Stimulated activated naive CD8-positive, alpha-beta T cell treated with anti-CD3 and anti-CD28 coated beads, Interleukin-15, Interleukin-2, amounts not matched to agents 100 ng/mL and 50 ng/mL, for 24 hours (primary cell): Measurements from ENCODE around the gene IL23A.

Experiments used
- H3K27ac Mint-ChIP-seq: one replicate; pipeline ENCODE4 v1.8.0; 2021; ENCODE audit warnings: mild to moderate bottlenecking, mixed read lengths
- H3K27me3 Mint-ChIP-seq: one replicate; pipeline ENCODE4 v1.8.0; 2021; ENCODE audit warnings: mixed read lengths
- H3K36me3 Mint-ChIP-seq: one replicate; pipeline ENCODE4 v1.8.0; 2021; ENCODE audit warnings: low read depth, mixed read lengths
- H3K4me1 Mint-ChIP-seq: one replicate; pipeline ENCODE4 v1.8.0; 2021; ENCODE audit warnings: low read depth, mixed read lengths
- H3K4me3 Mint-ChIP-seq: one replicate; pipeline ENCODE4 v1.8.0; 2021; ENCODE audit warnings: mild to moderate bottlenecking, mixed read lengths
- H3K9me3 Mint-ChIP-seq: one replicate; pipeline ENCODE4 v1.8.0; 2021; ENCODE audit warnings: mixed read lengths

Gene IL23A, protein sequence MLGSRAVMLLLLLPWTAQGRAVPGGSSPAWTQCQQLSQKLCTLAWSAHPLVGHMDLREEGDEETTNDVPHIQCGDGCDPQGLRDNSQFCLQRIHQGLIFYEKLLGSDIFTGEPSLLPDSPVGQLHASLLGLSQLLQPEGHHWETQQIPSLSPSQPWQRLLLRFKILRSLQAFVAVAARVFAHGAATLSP

DNA sequence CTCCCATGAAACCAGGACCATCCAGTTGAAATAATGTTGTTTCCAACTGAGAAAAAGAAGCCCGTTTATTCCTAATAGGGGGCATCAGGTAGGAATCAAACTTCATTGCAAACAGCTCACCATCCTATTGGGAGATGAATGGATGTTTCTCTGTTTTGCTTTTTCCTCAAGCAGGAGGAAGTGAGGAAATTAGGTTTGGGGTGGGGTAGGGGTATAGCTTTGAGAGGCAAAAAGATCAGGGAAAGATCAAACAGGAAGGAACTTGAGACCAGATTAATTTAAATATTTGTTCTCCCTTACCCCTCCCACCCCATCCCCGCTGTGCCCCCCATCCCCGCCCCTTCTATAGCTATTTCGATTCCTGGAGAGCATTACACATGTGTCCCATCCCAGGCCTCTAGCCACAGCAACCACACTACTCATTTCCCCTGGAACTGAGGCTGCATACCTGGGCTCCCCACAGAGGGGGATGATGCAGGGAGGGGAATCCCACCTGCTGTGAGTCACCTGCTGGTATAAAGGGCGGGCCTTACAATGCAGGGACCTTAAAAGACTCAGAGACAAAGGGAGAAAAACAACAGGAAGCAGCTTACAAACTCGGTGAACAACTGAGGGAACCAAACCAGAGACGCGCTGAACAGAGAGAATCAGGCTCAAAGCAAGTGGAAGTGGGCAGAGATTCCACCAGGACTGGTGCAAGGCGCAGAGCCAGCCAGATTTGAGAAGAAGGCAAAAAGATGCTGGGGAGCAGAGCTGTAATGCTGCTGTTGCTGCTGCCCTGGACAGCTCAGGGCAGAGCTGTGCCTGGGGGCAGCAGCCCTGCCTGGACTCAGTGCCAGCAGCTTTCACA lies at the start of gene IL23A:
Gene IL23A (plus strand): TSS at position 577 of the 850 bp plus-strand sequence. CDS start 161 bp downstream, at position 738.
- peaks cover 60% of the 10 kb centered on the region for H3K4me1 Mint-ChIP-seq
- no peaks in the 10 kb centered on the region for H3K9me3 Mint-ChIP-seq
- H3K4me3 Mint-ChIP-seq, result peak within 1 kb of the TSS; percentile 91
- peaks cover 33% of the 10 kb centered on the region for H3K36me3 Mint-ChIP-seq
- H3K27ac Mint-ChIP-seq, result peak within 1 kb of the TSS; percentile 98
- no peaks in the 10 kb centered on the region for H3K27me3 Mint-ChIP-seq

GRCh38 chr12:56293795-56294194 lies 44.9 kb upstream of the IL23A start:
- no peaks in the 10 kb centered on the region for H3K27me3 Mint-ChIP-seq
- peak overlapping the region; percentile 77 for H3K27ac Mint-ChIP-seq
- no peaks in the 10 kb centered on the region for H3K9me3 Mint-ChIP-seq
- peaks cover 59% of the 10 kb centered on the region for H3K36me3 Mint-ChIP-seq
- no peak overlapping the region for H3K4me3 Mint-ChIP-seq
- peaks cover 60% of the 10 kb centered on the region for H3K4me1 Mint-ChIP-seq

DNA sequence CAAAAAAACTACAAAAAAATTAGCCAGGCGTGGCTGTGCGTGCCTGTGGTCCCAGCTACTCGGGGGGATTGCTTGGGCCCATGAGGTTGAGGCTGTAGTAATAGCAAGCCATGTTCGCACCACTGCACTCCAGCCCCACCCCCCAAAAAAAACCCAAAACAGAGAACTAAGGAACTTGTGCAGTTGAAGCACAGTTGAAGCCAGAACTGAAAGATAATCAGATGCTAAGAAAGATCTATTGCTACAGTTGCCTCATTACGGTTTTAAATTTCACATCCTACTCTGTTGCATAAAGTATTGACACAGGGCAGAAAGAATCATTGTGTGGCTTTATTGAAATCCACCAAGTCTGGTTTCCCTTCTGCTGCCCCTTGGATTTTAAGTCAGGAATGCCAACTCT lies 42.4 kb upstream of the IL23A start:
- H3K9me3 Mint-ChIP-seq, result no peaks in the 10 kb centered on the region
- peaks cover 66% of the 10 kb centered on the region for H3K4me1 Mint-ChIP-seq
- H3K36me3 Mint-ChIP-seq, result peaks cover 50% of the 10 kb centered on the region
- H3K4me3 Mint-ChIP-seq, result peak overlapping the region; percentile 6
- H3K27ac Mint-ChIP-seq, result no peak overlapping the region
- H3K27me3 Mint-ChIP-seq, result no peaks in the 10 kb centered on the region

GRCh38 chr12:56297400-56297799 lies 41.3 kb upstream of the IL23A start:
- H3K27ac Mint-ChIP-seq, result peak overlapping the region; percentile 58
- H3K9me3 Mint-ChIP-seq, result no peaks in the 10 kb centered on the region
- peaks cover 66% of the 10 kb centered on the region for H3K4me1 Mint-ChIP-seq
- H3K4me3 Mint-ChIP-seq, result peak overlapping the region; percentile 37
- peaks cover 48% of the 10 kb centered on the region for H3K36me3 Mint-ChIP-seq
- no peaks in the 10 kb centered on the region for H3K27me3 Mint-ChIP-seq

DNA sequence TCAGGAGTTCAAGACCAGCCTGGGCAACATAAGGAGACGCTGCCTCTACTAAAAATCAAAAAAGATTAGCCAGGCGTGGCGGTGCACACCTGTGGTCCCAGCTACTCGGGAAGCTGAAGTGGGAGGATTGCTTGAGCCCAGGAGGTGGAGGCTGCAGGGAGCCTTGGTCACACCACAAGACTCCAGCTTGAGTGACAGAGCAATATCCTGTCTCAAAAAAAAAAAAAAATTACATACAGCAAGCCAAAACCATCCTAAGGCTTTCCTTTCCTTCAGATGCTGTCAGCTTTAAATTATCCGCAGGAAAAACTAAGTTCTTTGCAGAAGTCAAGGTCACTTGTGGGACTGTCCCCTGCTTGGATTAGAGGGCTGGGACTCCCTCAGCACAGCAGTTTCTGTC lies 39.9 kb upstream of the IL23A start:
- Mint-ChIP-seq H3K36me3 (peaks cover 41% of the 10 kb centered on the region), H3K27me3 (no peaks in the 10 kb centered on the region), H3K9me3 (no peaks in the 10 kb centered on the region), H3K27ac (peak overlapping the region; percentile 97), H3K4me1 (peaks cover 59% of the 10 kb centered on the region), H3K4me3 (peak overlapping the region; percentile 99)

DNA sequence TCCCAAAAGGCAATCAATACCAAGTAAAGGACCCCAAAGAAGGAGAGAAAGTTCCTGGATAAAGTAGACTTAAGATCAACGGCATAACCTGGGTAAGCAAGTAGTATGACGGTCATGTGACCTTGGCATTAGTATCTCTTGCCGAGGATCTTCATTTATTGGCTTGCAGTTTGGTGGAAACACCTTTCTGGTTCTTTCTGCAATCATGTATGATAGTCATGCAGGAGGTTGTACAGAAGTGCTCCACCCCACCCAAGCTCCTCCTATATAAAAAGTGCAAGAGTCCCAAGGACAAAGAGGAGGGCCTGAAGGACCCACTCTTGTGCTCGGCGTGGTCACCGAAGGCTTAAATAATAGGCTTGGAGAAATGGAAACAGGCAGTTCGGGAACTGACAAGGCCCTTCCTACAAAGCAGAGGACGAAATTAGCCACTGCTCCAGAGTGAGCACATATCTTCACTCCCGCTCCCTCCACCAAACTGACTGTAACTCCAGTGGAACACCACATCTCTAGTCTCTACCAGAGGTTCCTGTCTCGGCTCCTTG lies 39.3 kb upstream of the IL23A start:
- Mint-ChIP-seq H3K4me3 (peak overlapping the region; percentile 99), H3K4me1 (peaks cover 56% of the 10 kb centered on the region), H3K27me3 (no peaks in the 10 kb centered on the region), H3K27ac (peak overlapping the region; percentile 97), H3K9me3 (no peaks in the 10 kb centered on the region), H3K36me3 (peaks cover 42% of the 10 kb centered on the region)

- Mint-ChIP-seq H3K4me3 (peak within 1 kb of the TSS; percentile 99), H3K36me3 (peaks cover 44% of the 10 kb centered on the region), H3K27me3 (no peaks in the 10 kb centered on the region), H3K9me3 (no peaks in the 10 kb centered on the region), H3K27ac (peak within 1 kb of the TSS; percentile 97), H3K4me1 (peaks cover 56% of the 10 kb centered on the region)
Observed at GRCh38 chr12:56299853-56300643, 38.6 kb upstream of the IL23A start, which contains the start of gene CS. Gene CS, minus strand, starts transcription at chr12:56300330. Its CDS starts 129 bp downstream, at chr12:56300201.

GRCh38 chr12:56300644-56301464 lies 37.8 kb upstream of the IL23A start:
- Mint-ChIP-seq H3K27me3 (no peaks in the 10 kb centered on the region), H3K4me1 (peaks cover 56% of the 10 kb centered on the region), H3K27ac (peak overlapping the region; percentile 97), H3K4me3 (peak overlapping the region; percentile 99), H3K9me3 (no peaks in the 10 kb centered on the region), H3K36me3 (peaks cover 48% of the 10 kb centered on the region)

DNA sequence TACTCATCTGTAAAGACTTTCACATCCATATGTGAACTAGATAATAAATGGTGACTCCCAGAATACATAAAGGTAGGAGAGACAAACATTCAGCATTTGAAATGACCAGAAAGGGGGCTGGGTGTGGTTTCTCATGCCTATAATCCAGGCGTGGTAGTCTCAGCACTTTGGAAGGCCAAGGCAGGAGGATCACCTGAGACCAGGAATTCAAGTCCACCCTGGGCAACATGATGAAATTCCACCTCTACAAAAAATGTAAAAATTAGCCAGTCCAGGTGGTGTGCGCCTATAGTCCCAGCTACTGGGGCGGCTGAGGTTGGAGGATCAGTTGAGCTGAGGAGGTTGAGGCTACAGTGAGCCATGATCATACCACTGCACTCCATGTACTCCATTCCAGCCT lies 34.4 kb upstream of the IL23A start:
- H3K4me3 Mint-ChIP-seq, result no peak overlapping the region
- peaks cover 22% of the 10 kb centered on the region for H3K4me1 Mint-ChIP-seq
- H3K27ac Mint-ChIP-seq, result no peak overlapping the region
- peaks cover 32% of the 10 kb centered on the region for H3K36me3 Mint-ChIP-seq
- H3K9me3 Mint-ChIP-seq, result no peaks in the 10 kb centered on the region
- no peaks in the 10 kb centered on the region for H3K27me3 Mint-ChIP-seq

GRCh38 chr12:56304872-56305590 lies 33.7 kb upstream of the IL23A start:
- H3K27ac Mint-ChIP-seq, result no peak overlapping the region
- no peaks in the 10 kb centered on the region for H3K9me3 Mint-ChIP-seq
- H3K27me3 Mint-ChIP-seq, result no peaks in the 10 kb centered on the region

DNA sequence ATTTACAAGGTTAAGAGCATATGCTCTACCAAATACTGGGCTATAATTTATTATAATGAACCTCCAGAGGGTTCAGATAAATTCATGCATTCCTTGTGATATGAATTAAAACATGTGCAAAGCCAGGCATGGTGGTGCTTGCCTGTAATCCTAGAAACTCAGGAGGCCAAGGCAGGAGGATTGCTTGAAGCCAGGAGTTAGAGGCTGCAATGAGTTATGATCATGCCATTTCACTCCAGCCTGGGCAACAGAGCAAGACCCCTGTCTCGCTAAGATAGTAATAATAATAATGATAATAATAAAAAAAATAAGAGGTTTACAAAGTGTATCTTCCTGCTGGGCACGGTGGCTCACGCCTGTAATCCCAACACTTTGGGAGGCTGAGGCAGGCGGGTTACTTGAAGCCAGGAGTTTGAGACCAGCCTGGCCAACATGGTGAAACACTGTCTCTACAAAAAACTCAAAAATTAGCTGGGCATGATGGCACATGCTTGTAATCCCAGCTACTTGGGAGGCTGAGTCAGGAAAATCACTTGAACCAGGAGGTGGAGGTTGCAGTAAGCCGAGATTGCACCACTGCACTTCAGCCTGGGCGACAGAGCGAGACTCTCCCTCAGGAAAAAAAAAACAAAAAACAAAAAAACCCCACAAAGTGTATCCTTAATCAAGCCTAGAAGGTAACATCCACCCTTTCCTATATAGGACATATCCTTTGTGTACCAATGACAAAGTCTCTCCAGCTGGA lies 31.3 kb upstream of the IL23A start:
- H3K27me3 Mint-ChIP-seq, result no peaks in the 10 kb centered on the region
- peaks cover under 1% of the 10 kb centered on the region for H3K4me1 Mint-ChIP-seq
- H3K36me3 Mint-ChIP-seq, result peaks cover 42% of the 10 kb centered on the region
- H3K4me3 Mint-ChIP-seq, result no peak overlapping the region
- H3K27ac Mint-ChIP-seq, result no peak overlapping the region
- no peaks in the 10 kb centered on the region for H3K9me3 Mint-ChIP-seq

More at GRCh38 chr12:56304872-56305590, 33.7 kb upstream of the IL23A start:
- H3K4me3 Mint-ChIP-seq, result no peak overlapping the region
- H3K4me1 Mint-ChIP-seq, result peaks cover 21% of the 10 kb centered on the region
- H3K36me3 Mint-ChIP-seq, result peaks cover 32% of the 10 kb centered on the region

GRCh38 chr12:56308714-56309113 lies 30.0 kb upstream of the IL23A start:
- Mint-ChIP-seq H3K36me3 (peaks cover 42% of the 10 kb centered on the region), H3K9me3 (no peaks in the 10 kb centered on the region), H3K4me3 (no peak overlapping the region), H3K4me1 (no peaks in the 10 kb centered on the region), H3K27me3 (no peaks in the 10 kb centered on the region), H3K27ac (peak overlapping the region; percentile 28)

GRCh38 chr12:56311003-56311402 lies 27.7 kb upstream of the IL23A start:
- Mint-ChIP-seq H3K4me3 (no peak overlapping the region), H3K4me1 (peaks cover 14% of the 10 kb centered on the region), H3K9me3 (no peaks in the 10 kb centered on the region), H3K27me3 (no peaks in the 10 kb centered on the region), H3K27ac (no peak overlapping the region), H3K36me3 (peaks cover 44% of the 10 kb centered on the region)
